B cell (primary cell): Measurements from ENCODE around the gene AZGP1.

Experiments
- CTCF ChIP-seq: fragments of 200-600 bp; IDR thresholded peaks from one replicate; pipeline ENCODE4 v1.8.0; 2022; ENCODE audit warnings: antibody characterized with exemption, mild to moderate bottlenecking
- EZH2 ChIP-seq: IDR thresholded peaks from 2 replicates; pipeline ENCODE4 v1.6.1; 2012; ENCODE audit warnings: borderline replicate concordance, low read depth, mild to moderate bottlenecking, moderate library complexity, low read length; ENCODE audit not compliant: insufficient read depth, poor library complexity, severe bottlenecking

- no peak for TF ChIP-seq CTCF
- no peak for TF ChIP-seq EZH2
These were observed 45.5 kb downstream of the AZGP1 start for GRCh38 chr7:99930376-99930775.
